H9 (cell line): ENCODE results near the gene BRAT1. TPM values are rescaled to one million over a fixed set of nuclear protein-coding genes. Genes with fewer than 3 reads are reported as not detected.

Experiments
- DNase-seq: peaks from one replicate; pipeline ENCODE4 v3.0.0-alpha.2; 2017
- H2AFZ ChIP-seq: one replicate; pipeline ENCODE4 v1.6.1; 2013; ENCODE audit warnings: mild to moderate bottlenecking, low read length, control low read depth, moderate library complexity
- H2AK5ac ChIP-seq: 2 replicates; pipeline ENCODE4 v1.6.1; 2013; ENCODE audit warnings: low read length, control low read depth, mixed read lengths; ENCODE audit not compliant: insufficient read length
- H2BK120ac ChIP-seq: one replicate; pipeline ENCODE4 v1.6.1; 2013; ENCODE audit warnings: low read depth, mild to moderate bottlenecking, low read length, control low read depth, inconsistent platforms; ENCODE audit not compliant: poor library complexity, severe bottlenecking
- H2BK12ac ChIP-seq: 2 replicates; pipeline ENCODE4 v1.6.1; 2013; ENCODE audit warnings: low read length, control low read depth, mixed read lengths, low read depth; ENCODE audit not compliant: insufficient read length
- H2BK15ac ChIP-seq: 2 replicates; pipeline ENCODE4 v1.6.1; 2013; ENCODE audit warnings: low read depth, low read length, control low read depth
- H2BK20ac ChIP-seq: one replicate; pipeline ENCODE4 v1.6.1; 2013; ENCODE audit warnings: low read depth, mild to moderate bottlenecking, low read length, control low read depth, inconsistent platforms; ENCODE audit not compliant: poor library complexity, severe bottlenecking
- H2BK5ac ChIP-seq: 2 replicates; pipeline ENCODE4 v1.6.1; 2013; ENCODE audit warnings: low read length, control low read depth, mixed read lengths; ENCODE audit not compliant: insufficient read length
- H3K14ac ChIP-seq: 2 replicates; pipeline ENCODE4 v1.6.1; 2013; ENCODE audit warnings: low read length, control low read depth; ENCODE audit not compliant: insufficient read depth
- H3K18ac ChIP-seq: 2 replicates; pipeline ENCODE4 v1.6.1; 2013; ENCODE audit warnings: low read depth, mild to moderate bottlenecking, mixed read lengths, low read length, control low read depth; ENCODE audit not compliant: insufficient read length
- H3K23ac ChIP-seq: 2 replicates; pipeline ENCODE4 v1.6.1; 2013; ENCODE audit warnings: low read length, control low read depth, mixed read lengths, low read depth; ENCODE audit not compliant: insufficient read length
- H3K23me2 ChIP-seq: 2 replicates; pipeline ENCODE4 v1.6.1; 2013; ENCODE audit warnings: low read depth, mild to moderate bottlenecking, mixed read lengths, low read length, control low read depth; ENCODE audit not compliant: insufficient read length, poor library complexity, severe bottlenecking
- H3K27ac ChIP-seq: 2 replicates; pipeline ENCODE4 v1.5.1; 2013; ENCODE audit warnings: low read length, control low read depth, mixed read lengths, low read depth; ENCODE audit not compliant: insufficient read length
- H3K27me3 ChIP-seq: 2 replicates; pipeline ENCODE4 v1.6.1; 2013; ENCODE audit warnings: low read length, control low read depth, inconsistent platforms; ENCODE audit not compliant: insufficient read depth
- H3K4ac ChIP-seq: 2 replicates; pipeline ENCODE4 v1.6.1; 2013; ENCODE audit warnings: low read depth, mild to moderate bottlenecking, control low read depth, inconsistent platforms, low read length, moderate library complexity
- H3K4me1 ChIP-seq: 2 replicates; pipeline ENCODE4 v1.6.1; 2013; ENCODE audit warnings: low read length, control low read depth, inconsistent platforms; ENCODE audit not compliant: insufficient read depth
- H3K4me2 ChIP-seq: 2 replicates; pipeline ENCODE4 v1.6.1; 2013; ENCODE audit warnings: low read length, control low read depth, mixed read lengths; ENCODE audit not compliant: insufficient read length, insufficient read depth
- H3K56ac ChIP-seq: 2 replicates; pipeline ENCODE4 v1.6.1; 2013; ENCODE audit warnings: low read depth, mild to moderate bottlenecking, mixed read lengths, low read length, control low read depth; ENCODE audit not compliant: insufficient read length
- H3K79me1 ChIP-seq: 2 replicates; pipeline ENCODE4 v1.6.1; 2013; ENCODE audit warnings: low read depth, mild to moderate bottlenecking, moderate library complexity, low read length, control low read depth, inconsistent platforms; ENCODE audit not compliant: insufficient read depth, poor library complexity, severe bottlenecking
- H3K79me2 ChIP-seq: 2 replicates; pipeline ENCODE4 v1.6.1; 2013; ENCODE audit warnings: low read length, control low read depth, inconsistent platforms; ENCODE audit not compliant: insufficient read depth
- H3K9ac ChIP-seq: 2 replicates; pipeline ENCODE4 v1.6.1; 2013; ENCODE audit warnings: low read length, control low read depth, mixed read lengths; ENCODE audit not compliant: insufficient read length; ENCODE audit errors: extremely low read depth
- H3K9me3 ChIP-seq: one replicate; pipeline ENCODE4 v1.6.1; 2013; ENCODE audit warnings: low read depth, low read length, inconsistent platforms; ENCODE audit not compliant: control insufficient read depth
- H3T11ph ChIP-seq: one replicate; pipeline ENCODE4 v1.6.1; 2013; ENCODE audit warnings: mild to moderate bottlenecking, low read length, control low read depth, inconsistent platforms
- H4K20me1 ChIP-seq: one replicate; pipeline ENCODE4 v1.6.1; 2013; ENCODE audit not compliant: control insufficient read depth, insufficient read length, insufficient read depth
- H4K5ac ChIP-seq: 2 replicates; pipeline ENCODE4 v1.6.1; 2013; ENCODE audit warnings: low read depth, mild to moderate bottlenecking, mixed read lengths, low read length, control low read depth; ENCODE audit not compliant: insufficient read length
- H4K8ac ChIP-seq: replicated peaks from 2 replicates; pipeline ENCODE4 v1.6.1; 2013; ENCODE audit warnings: low read length, control low read depth, mixed read lengths, low read depth; ENCODE audit not compliant: insufficient read length
- H4K91ac ChIP-seq: 2 replicates; pipeline ENCODE4 v1.6.1; 2013; ENCODE audit warnings: low read depth, mild to moderate bottlenecking, moderate library complexity, mixed read lengths, low read length, control low read depth; ENCODE audit not compliant: insufficient read length
- H3K27ac Mint-ChIP-seq, 3 experiments: 2 replicates in 2 of 3; 3 replicates in 1 of 3; pipeline ENCODE4 v1.8.0; 2020 to 2021; ENCODE audit warnings: mixed read lengths in 3 of 3, mild to moderate bottlenecking in 1 of 3, moderate library complexity in 1 of 3
- H3K27me3 Mint-ChIP-seq: 2 replicates; pipeline ENCODE4 v1.8.0; 2021; ENCODE audit warnings: low read depth, mild to moderate bottlenecking, moderate library complexity, mixed read lengths
- H3K36me3 Mint-ChIP-seq, 3 experiments: 2 replicates in 2 of 3; 3 replicates in 1 of 3; pipeline ENCODE4 v1.8.0; 2020 to 2021; ENCODE audit warnings: low read depth in 3 of 3, mixed read lengths in 3 of 3; ENCODE audit not compliant: insufficient read depth in 1 of 3
- H3K4me1 Mint-ChIP-seq, 2 experiments: 2 replicates each; pipeline ENCODE4 v1.8.0; 2020; ENCODE audit warnings: mixed read lengths in 2 of 2
- H3K4me3 Mint-ChIP-seq, 2 experiments: 2 replicates in 1 of 2; 3 replicates in 1 of 2; pipeline ENCODE4 v1.8.0; 2020 to 2021; ENCODE audit warnings: mild to moderate bottlenecking in 2 of 2, mixed read lengths in 2 of 2, moderate library complexity in 1 of 2
- H3K9me3 Mint-ChIP-seq, 2 experiments: 2 replicates in 1 of 2; 3 replicates in 1 of 2; pipeline ENCODE4 v1.8.0; 2020; ENCODE audit warnings: mild to moderate bottlenecking in 2 of 2, mixed read lengths in 2 of 2, moderate library complexity in 1 of 2
- CTCF ChIP-seq: fragments of 200-600 bp; sonication (generic); conservative IDR thresholded peaks from 3 replicates; pipeline ENCODE4 v1.8.0; 2021; ENCODE audit warnings: antibody characterized with exemption, mild to moderate bottlenecking
- WGBS: extraction: QIAGEN DNeasy Blood & Tissue Kit; methylation state at CpG from one replicate; pipeline ENCODE4 v1.1.7; 2013; ENCODE audit warnings: missing lambda C conversion rate, low lambda C conversion rate, mixed read lengths; ENCODE audit not compliant: insufficient read length; ENCODE audit errors: extremely low coverage; 5-methylcytosine and 5-hydroxymethylcytosine counted together
- total RNA-seq: library from RNA; stranded (reverse); gene quantifications from 2 replicates; pipeline ENCODE4 v1.2.1, GENCODE V29; 2021

BRAT1 gene
- total RNA-seq, 1 experiment from 2014 or later: 41.2 TPM

DNA sequence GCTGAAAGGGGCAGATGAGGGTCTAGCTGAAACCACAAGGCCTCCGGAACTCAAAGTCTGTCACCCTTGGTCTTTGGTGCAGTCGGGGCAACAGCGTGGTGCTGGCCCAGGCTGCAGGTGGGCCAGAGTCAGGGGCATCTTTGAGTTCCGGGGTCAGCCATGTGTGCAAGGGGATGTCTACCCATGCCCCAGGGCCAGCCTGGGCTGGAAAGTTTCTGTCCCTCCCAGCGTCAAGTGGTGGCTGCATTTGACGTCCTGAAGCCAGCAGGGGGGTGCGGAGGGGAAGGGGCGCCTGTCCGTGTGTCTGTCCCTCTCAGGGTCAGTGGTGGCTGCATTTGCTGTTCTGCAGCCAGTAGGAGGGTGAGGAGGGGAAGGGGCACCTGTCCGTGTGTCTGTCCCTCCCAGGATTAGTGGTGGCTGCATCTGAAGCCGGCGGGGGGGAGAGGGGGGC lies 638 bp downstream of the BRAT1 start:
- H4K8ac ChIP-seq: no peak overlapping the region
- H3K9ac ChIP-seq: peak overlapping the region; percentile 12

More for the DNA sequence above, 638 bp downstream of the BRAT1 start:
- peak overlapping the region; percentile 37; the same call in 1 of the 2 replicates for H3K14ac ChIP-seq
- H3K4me2 ChIP-seq: peak overlapping the region; percentile 87
- Mint-ChIP-seq H3K9me3 (no peaks in the 10 kb centered on the region), H3K36me3 (peaks cover 17 to 27% (median 27%) of the 10 kb centered on the region in 3 experiments; a peak in 6 of 7 replicates), H3K4me1 (peaks cover 10 to 12% of the 10 kb centered on the region in 2 experiments), H3K4me3 (peak overlapping the region; percentile 82 to 89), H3K27ac (peak overlapping the region in 1 of 3 experiments; percentile 57; a peak in 1 of 7 replicates), H3K27me3 (peaks cover under 1% of the 10 kb centered on the region; the same call in 1 of the 2 replicates)
- H3K56ac ChIP-seq: no peak overlapping the region
- no peak overlapping the region for H2BK12ac ChIP-seq
- no CpG with 5 or more reads among the region's 12 CpGs for WGBS
- H3K23ac ChIP-seq: no peak overlapping the region
- no peak overlapping the region for H2BK5ac ChIP-seq
- no peaks in the 10 kb centered on the region for H3K9me3 ChIP-seq
- H3T11ph ChIP-seq: no peak overlapping the region
- no peak overlapping the region for H2BK120ac ChIP-seq
- H3K18ac ChIP-seq: no peak overlapping the region
- H3K27ac ChIP-seq: no peak overlapping the region
- H2AFZ ChIP-seq: no peak overlapping the region
- H4K5ac ChIP-seq: no peak overlapping the region
- no peaks in the 10 kb centered on the region for H3K79me1 ChIP-seq
- H4K20me1 ChIP-seq: no peaks in the 10 kb centered on the region
- H2BK15ac ChIP-seq: no peak overlapping the region
- H4K91ac ChIP-seq: no peak overlapping the region
- peaks cover 11% of the 10 kb centered on the region for H3K23me2 ChIP-seq
- no peaks in the 10 kb centered on the region for H3K4me1 ChIP-seq
- TF ChIP-seq CTCF: no peak
- DNase-seq: no peak
- H2BK20ac ChIP-seq: no peak overlapping the region
- H2AK5ac ChIP-seq: no peak overlapping the region
- H3K79me2 ChIP-seq: no peaks in the 10 kb centered on the region
- no peaks in the 10 kb centered on the region for H3K27me3 ChIP-seq
- H3K4ac ChIP-seq: no peak overlapping the region
